ENCODE results near the gene KRTAP12-4. TPM values are rescaled to one million over a fixed set of nuclear protein-coding genes. Genes with fewer than 3 reads are reported as not detected.

KRTAP12-4 gene
- total RNA-seq, 1 donor from 2014 or later: not detected

DNA sequence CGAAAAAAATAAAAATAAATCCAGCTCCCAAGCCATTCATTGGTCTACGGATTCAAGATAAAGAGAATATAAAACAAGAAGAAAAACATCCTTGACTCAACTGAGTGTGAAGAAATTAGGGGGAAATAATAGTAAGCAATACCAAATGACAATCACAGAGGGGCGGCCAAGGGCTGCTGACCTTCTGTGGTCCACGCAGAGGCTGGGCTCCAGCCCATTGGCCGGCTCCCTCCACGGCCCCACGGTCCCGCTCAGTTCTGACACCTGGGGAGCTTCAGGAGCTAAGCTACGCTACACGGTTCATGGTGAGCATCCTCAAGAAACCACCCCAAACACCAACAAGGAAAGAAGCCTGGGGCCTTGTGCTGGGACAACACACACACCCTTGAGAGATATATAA, 42.1 kb upstream of the KRTAP12-4 start:
- H3K27ac Mint-ChIP-seq: no peak overlapping the region
- ChIA-PET CTCF (no interaction called here), POLR2A (no interaction called here)
- H3K9me3 Mint-ChIP-seq: peaks cover 15% of the 10 kb centered on the region
- no peak for TF ChIP-seq CTCF (IDR thresholded peaks at IDR 0.05)
- no peak for ATAC-seq (ENCODE audit: low read depth)
- H3K27me3 Mint-ChIP-seq: peaks cover 45% of the 10 kb centered on the region
- H3K4me3 Mint-ChIP-seq: no peak overlapping the region
- no peak for DNase-seq
- intact Hi-C loops (cut with micrococcal nuclease): no loop called here
- no peaks in the 10 kb centered on the region for H3K4me1 Mint-ChIP-seq
- no peaks in the 10 kb centered on the region for H3K36me3 Mint-ChIP-seq (ENCODE audit: low read depth)

- no peaks in the 10 kb centered on the region for H3K4me1 Mint-ChIP-seq
- intact Hi-C loops (cut with micrococcal nuclease): no loop called here
- DNase-seq (no peak), ATAC-seq (ENCODE audit: low read depth) (no peak)
- no peaks in the 10 kb centered on the region for H3K36me3 Mint-ChIP-seq (ENCODE audit: low read depth)
- ChIA-PET CTCF (no interaction called here), POLR2A (no interaction called here)
- no peak overlapping the region for H3K27ac Mint-ChIP-seq
- TF ChIP-seq CTCF (IDR thresholded peaks at IDR 0.05): no peak
- peaks cover 15% of the 10 kb centered on the region for H3K9me3 Mint-ChIP-seq
- no peak overlapping the region for H3K4me3 Mint-ChIP-seq
- H3K27me3 Mint-ChIP-seq: peaks cover 42% of the 10 kb centered on the region
Observed at GRCh38 chr21:44695641-44696040, 41.2 kb upstream of the KRTAP12-4 start.

DNA sequence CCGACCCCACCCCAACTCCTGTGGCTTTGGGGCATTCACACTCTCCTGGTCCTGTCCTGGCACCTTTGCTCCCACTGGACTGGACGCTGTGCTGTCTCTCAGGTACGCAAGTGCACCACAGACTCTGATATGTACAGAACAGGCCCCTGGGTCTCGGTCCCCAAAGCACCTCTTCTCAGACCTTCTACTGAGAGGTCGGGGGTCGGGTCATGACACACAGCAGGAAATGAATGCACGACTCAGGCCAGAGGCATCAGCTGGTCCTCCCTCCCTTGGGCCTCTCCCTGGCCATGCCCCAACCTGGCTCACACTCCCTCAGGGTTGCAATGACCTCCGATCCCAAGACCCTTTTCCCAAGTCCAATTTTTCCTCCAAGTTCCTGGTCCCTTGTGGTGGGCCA, 40.7 kb upstream of the KRTAP12-4 start:
- Mint-ChIP-seq H3K9me3 (peaks cover 15% of the 10 kb centered on the region), H3K36me3 (ENCODE audit: low read depth) (no peaks in the 10 kb centered on the region), H3K27me3 (peaks cover 42% of the 10 kb centered on the region), H3K27ac (no peak overlapping the region), H3K4me1 (no peaks in the 10 kb centered on the region), H3K4me3 (no peak overlapping the region)
- intact Hi-C loops (cut with micrococcal nuclease): no loop called here
- ChIA-PET POLR2A (no interaction called here), CTCF (no interaction called here)
- no peak for DNase-seq
- no peak for ATAC-seq (ENCODE audit: low read depth)
- no peak for TF ChIP-seq CTCF (IDR thresholded peaks at IDR 0.05)

GRCh38 chr21:44694776-44695175, 40.3 kb upstream of the KRTAP12-4 start:
- Mint-ChIP-seq H3K4me1 (no peaks in the 10 kb centered on the region), H3K27ac (no peak overlapping the region), H3K27me3 (peaks cover 39% of the 10 kb centered on the region), H3K36me3 (ENCODE audit: low read depth) (no peaks in the 10 kb centered on the region), H3K9me3 (peaks cover 15% of the 10 kb centered on the region), H3K4me3 (no peak overlapping the region)
- intact Hi-C loops (cut with micrococcal nuclease): no loop called here
- DNase-seq (no peak), ATAC-seq (ENCODE audit: low read depth) (no peak)
- ChIA-PET CTCF (no interaction called here), POLR2A (no interaction called here)
- no peak for TF ChIP-seq CTCF (IDR thresholded peaks at IDR 0.05)

GRCh38 chr21:44692798-44693512, 38.5 kb upstream of the KRTAP12-4 start:
- H3K4me1 Mint-ChIP-seq: no peaks in the 10 kb centered on the region
- H3K9me3 Mint-ChIP-seq: peaks cover 15% of the 10 kb centered on the region
- ChIA-PET CTCF (interaction anchor here (1.3 kb wide), 1 partner anchor 182 kb away, joined by 3 read pairs; no protein-coding TSS in a partner anchor), POLR2A (no interaction called here)
- no peaks in the 10 kb centered on the region for H3K36me3 Mint-ChIP-seq (ENCODE audit: low read depth)
- intact Hi-C loops (cut with micrococcal nuclease): no loop called here
- H3K27ac Mint-ChIP-seq: no peak overlapping the region
- H3K27me3 Mint-ChIP-seq: peaks cover 29% of the 10 kb centered on the region
- TF ChIP-seq CTCF (IDR thresholded peaks at IDR 0.05): no peak
- no peak overlapping the region for H3K4me3 Mint-ChIP-seq
- DNase-seq (no peak), ATAC-seq (ENCODE audit: low read depth) (no peak)
